PC-3 (cell line): ENCODE measurements around the gene IRF5. TPM values are rescaled to one million over a fixed set of nuclear protein-coding genes. Genes with fewer than 3 reads are reported as not detected.

ENCODE experiments used
- ATAC-seq: fragments of 200-7000 bp; cut with Tn5 transposase; 2 replicates; pipeline ENCODE4 v1.9.1; 2020; ENCODE audit warnings: mild to moderate bottlenecking, moderate library complexity
- BruUV-seq: library from RNA; stranded (reverse); fragments of 400-500 nt; replicated peaks from 2 replicates; lab custom pipeline; 2021; lab: Mats Ljungman, UMichigan
- CTCF ChIA-PET: fragments of 300-600 bp; sonication (Branson Sonifier 250); formaldehyde crosslinking; loops from one replicate; lab custom pipeline; 2022; ENCODE audit warnings: antibody characterized with exemption; lab: Charles Lee
- POLR2A ChIA-PET: fragments of 300-600 bp; sonication (Branson Sonifier 250); formaldehyde crosslinking; loops from one replicate; lab custom pipeline; 2022; ENCODE audit warnings: antibody characterized with exemption; ENCODE audit not compliant: unreplicated experiment; lab: Charles Lee
- DNase-seq: peaks from one replicate; pipeline ENCODE4 v3.0.0-alpha.2; 2015
- H2AFZ ChIP-seq: fragments of 300-600 bp; sonication (generic); 2 replicates; pipeline ENCODE4 v1.6.0; 2016; ENCODE audit warnings: antibody characterized with exemption, low read length
- H3F3A ChIP-seq: fragments of 300-600 bp; sonication (generic); one replicate; pipeline ENCODE4 v1.6.0; 2017; ENCODE audit warnings: antibody characterized with exemption, low read length, control low read depth, mild to moderate bottlenecking; ENCODE audit not compliant: unreplicated experiment
- H3K27ac ChIP-seq: fragments of 300-600 bp; sonication (generic); 2 replicates; pipeline ENCODE4 v1.5.1; 2016; ENCODE audit warnings: mild to moderate bottlenecking, low read length
- H3K27me3 ChIP-seq: fragments of 300-600 bp; sonication (generic); 2 replicates; pipeline ENCODE4 v1.6.1; 2016; ENCODE audit warnings: low read length, mixed read lengths
- H3K36me3 ChIP-seq: fragments of 300-600 bp; sonication (generic); 2 replicates; pipeline ENCODE4 v1.6.1; 2016; ENCODE audit warnings: low read depth, mixed run types, low read length, mixed read lengths
- H3K4me1 ChIP-seq: fragments of 300-600 bp; sonication (generic); 2 replicates; pipeline ENCODE4 v1.5.1; 2016; ENCODE audit warnings: low read length; ENCODE audit not compliant: insufficient read depth
- H3K4me2 ChIP-seq: fragments of 300-600 bp; sonication (generic); 2 replicates; pipeline ENCODE4 v1.6.0; 2016; ENCODE audit warnings: low read length
- H3K4me3 ChIP-seq: fragments of 300-600 bp; sonication (generic); 2 replicates; pipeline ENCODE4 v1.5.1; 2016; ENCODE audit warnings: mild to moderate bottlenecking, low read length, mixed read lengths
- H3K79me2 ChIP-seq: fragments of 300-600 bp; sonication (generic); 2 replicates; pipeline ENCODE4 v1.6.1; 2017; ENCODE audit warnings: low read length, mixed read lengths
- H3K9ac ChIP-seq: fragments of 300-600 bp; sonication (generic); 2 replicates; pipeline ENCODE4 v1.6.0; 2016; ENCODE audit warnings: mild to moderate bottlenecking, low read length
- H3K9me2 ChIP-seq: fragments of 300-600 bp; sonication (generic); replicated peaks from 2 replicates; pipeline ENCODE4 v1.6.1; 2016; ENCODE audit warnings: mixed run types, low read length, mixed read lengths
- H3K9me3 ChIP-seq: fragments of 300-600 bp; sonication (generic); 2 replicates; pipeline ENCODE4 v1.6.1; 2016; ENCODE audit warnings: low read length, mixed read lengths
- H4K20me1 ChIP-seq: fragments of 300-600 bp; sonication (generic); 2 replicates; pipeline ENCODE4 v1.6.1; 2016; ENCODE audit warnings: low read length, mixed read lengths
- CTCF ChIP-seq: fragments of 300-600 bp; sonication (generic); conservative IDR thresholded peaks from 2 replicates; pipeline ENCODE4 v1.5.1; 2017; ENCODE audit warnings: antibody characterized with exemption, low read depth, mild to moderate bottlenecking, low read length
- EZH2 ChIP-seq: fragments of 300-600 bp; sonication (generic); IDR thresholded peaks from one replicate; pipeline ENCODE4 v1.6.1; 2017; ENCODE audit warnings: antibody characterized with exemption, mild to moderate bottlenecking, low read length; ENCODE audit not compliant: unreplicated experiment
- EZH2phosphoT487 ChIP-seq: fragments of 300-600 bp; sonication (generic); IDR thresholded peaks from 2 replicates; pipeline ENCODE4 v1.6.1; 2018; ENCODE audit warnings: mild to moderate bottlenecking, antibody characterized with exemption, low read length, borderline replicate concordance
- intact Hi-C: fragments of 100-400 bp; cut with micrococcal nuclease; formaldehyde crosslinking; loops from 2 replicates; pipeline ENCODE4 v1.9.0; 2023
- total RNA-seq: library from RNA; depleted of rRNA; stranded (reverse); fragments of >200 nt; gene quantifications from 2 replicates; pipeline ENCODE4 v1.2.3, GENCODE V29; 2014

Gene IRF5
- total RNA-seq, 1 experiment from 2014 or later: 15.3 TPM

- intact Hi-C loops: no loop called here
- Histone ChIP-seq H3K4me3 (no peak overlapping the region), H3K4me1 (no peaks in the 10 kb centered on the region), H3K4me2 (no peak overlapping the region), H3K27ac (no peak overlapping the region), H3K9me3 (no peaks in the 10 kb centered on the region), H4K20me1 (no peaks in the 10 kb centered on the region), H3K36me3 (no peaks in the 10 kb centered on the region), H3F3A (no peaks in the 10 kb centered on the region), H3K79me2 (no peaks in the 10 kb centered on the region), H2AFZ (no peak overlapping the region), H3K27me3 (no peaks in the 10 kb centered on the region), H3K9me2 (no peaks in the 10 kb centered on the region), H3K9ac (no peak overlapping the region)
- ATAC-seq (no peak), DNase-seq (no peak)
- POLR2A ChIA-PET: no interaction called here
- no TSS peak for BruUV-seq
- no peak for TF ChIP-seq EZH2phosphoT487
- no peak for TF ChIP-seq CTCF
- TF ChIP-seq EZH2: no peak
- CTCF ChIA-PET: no interaction called here
Observed at GRCh38 chr7:128931965-128932861, 5.5 kb upstream of the IRF5 start.

DNA sequence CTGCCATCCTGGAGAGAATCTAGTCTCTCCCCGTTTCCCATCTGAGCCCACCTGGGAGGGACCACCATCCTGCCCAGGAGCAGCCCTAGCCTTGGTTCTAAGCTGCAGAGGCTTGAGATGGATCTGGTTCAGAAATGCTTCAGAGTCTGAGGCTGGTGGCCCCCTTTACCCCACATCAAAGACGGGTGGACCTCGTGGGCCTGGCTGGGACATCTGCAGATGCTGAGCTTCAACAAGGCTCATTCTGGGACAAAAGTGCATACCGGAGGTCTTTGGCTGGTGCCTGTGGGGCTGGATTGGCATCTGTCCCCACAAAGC, 4.9 kb upstream of the IRF5 start:
- no TSS peak for BruUV-seq
- ATAC-seq (no peak), DNase-seq (no peak)
- no peaks in the 10 kb centered on the region for H4K20me1 ChIP-seq
- no peaks in the 10 kb centered on the region for H3K36me3 ChIP-seq
- intact Hi-C loops: no loop called here
- no peak for TF ChIP-seq EZH2
- TF ChIP-seq CTCF: no peak
- no peak for TF ChIP-seq EZH2phosphoT487
- no peak overlapping the region for H3K9ac ChIP-seq
- no peak overlapping the region for H3K27ac ChIP-seq
- no peaks in the 10 kb centered on the region for H3K4me1 ChIP-seq
- H3K9me2 ChIP-seq: no peaks in the 10 kb centered on the region
- H3K4me3 ChIP-seq: no peak overlapping the region
- no peaks in the 10 kb centered on the region for H3F3A ChIP-seq
- H2AFZ ChIP-seq: no peak overlapping the region
- H3K79me2 ChIP-seq: no peaks in the 10 kb centered on the region
- no peaks in the 10 kb centered on the region for H3K9me3 ChIP-seq
- no peak overlapping the region for H3K4me2 ChIP-seq
- ChIA-PET POLR2A (no interaction called here), CTCF (no interaction called here)
- H3K27me3 ChIP-seq: no peaks in the 10 kb centered on the region

DNA sequence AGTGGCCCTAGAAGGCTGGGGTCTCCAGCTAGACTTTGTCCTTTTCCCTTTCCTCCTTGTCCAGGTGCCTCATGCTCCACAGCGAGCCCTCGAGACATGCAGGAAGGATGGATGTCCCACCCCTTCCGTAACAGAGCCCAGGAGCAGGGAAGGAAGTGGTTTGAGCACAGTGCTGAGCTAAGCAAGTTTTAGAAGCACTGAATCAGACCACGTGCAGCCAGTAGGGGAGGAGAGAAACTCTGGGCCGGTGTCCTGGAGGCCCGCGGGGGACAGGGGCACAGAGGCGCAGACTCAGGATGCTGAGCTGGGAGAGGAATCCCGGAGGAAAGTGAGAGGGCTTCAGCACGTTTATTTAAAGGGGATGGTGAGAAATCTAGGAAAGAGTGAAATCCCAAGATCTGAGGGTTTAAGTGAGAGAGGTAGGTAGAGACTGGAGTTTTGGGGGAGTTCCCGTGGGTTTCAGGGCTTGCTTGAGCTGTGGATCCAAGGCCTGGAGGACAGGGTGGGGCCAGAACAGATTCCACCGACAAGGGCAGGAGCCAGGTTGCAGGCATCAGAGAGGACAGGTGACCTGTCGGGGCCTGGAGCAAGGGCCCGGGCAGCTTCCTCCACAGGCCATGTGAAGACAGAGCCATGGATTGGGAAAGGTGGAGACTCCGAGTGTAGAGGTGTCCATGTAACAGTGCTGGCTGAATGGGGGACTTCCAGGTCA, 4.4 kb upstream of the IRF5 start:
- no peak for ATAC-seq
- Histone ChIP-seq H4K20me1 (no peaks in the 10 kb centered on the region), H3K4me3 (no peak overlapping the region), H3K27me3 (no peaks in the 10 kb centered on the region), H3K9ac (no peak overlapping the region), H3K36me3 (no peaks in the 10 kb centered on the region), H3K9me2 (no peaks in the 10 kb centered on the region), H2AFZ (no peak overlapping the region), H3K9me3 (no peaks in the 10 kb centered on the region), H3K79me2 (no peaks in the 10 kb centered on the region), H3K4me1 (no peaks in the 10 kb centered on the region), H3K27ac (no peak overlapping the region), H3F3A (no peaks in the 10 kb centered on the region), H3K4me2 (no peak overlapping the region)
- intact Hi-C loops: no loop called here
- POLR2A ChIA-PET: no interaction called here
- CTCF ChIA-PET: no interaction called here
- TF ChIP-seq EZH2phosphoT487 (no peak), CTCF (no peak), EZH2 (no peak)
- BruUV-seq: no TSS peak
- DNase-seq: no peak
